K562 (cell line): ENCODE measurements around the gene RERG.

Experiments used
- BMI1 ChIP-seq: fragments of 150-350 bp; IDR thresholded peaks from 2 replicates; pipeline ENCODE4 v1.6.1; 2014; ENCODE audit warnings: low read length
- POLR2A ChIP-seq: fragments of 450-650 bp; conservative IDR thresholded peaks from 2 replicates; pipeline ENCODE4 v1.6.1; 2016
- ZNF23 ChIP-seq: fragments of 250-450 bp; sonication (Bioruptor Pico); IDR thresholded peaks from 2 replicates; pipeline ENCODE4 v1.4.0; 2020; ENCODE audit warnings: mild to moderate bottlenecking
- TF ChIP-seq, protein P1 (sequence below), 2 experiments: fragments of 450-650 bp; formaldehyde crosslinking in 1 of 2; IDR thresholded peaks; 2 replicates each; pipeline versions ENCODE4 v1.4.0 to v1.6.1; 2014 to 2020; ENCODE audit warnings: mild to moderate bottlenecking in 2 of 2, borderline replicate concordance in 1 of 2, low read depth in 1 of 2

DNA sequence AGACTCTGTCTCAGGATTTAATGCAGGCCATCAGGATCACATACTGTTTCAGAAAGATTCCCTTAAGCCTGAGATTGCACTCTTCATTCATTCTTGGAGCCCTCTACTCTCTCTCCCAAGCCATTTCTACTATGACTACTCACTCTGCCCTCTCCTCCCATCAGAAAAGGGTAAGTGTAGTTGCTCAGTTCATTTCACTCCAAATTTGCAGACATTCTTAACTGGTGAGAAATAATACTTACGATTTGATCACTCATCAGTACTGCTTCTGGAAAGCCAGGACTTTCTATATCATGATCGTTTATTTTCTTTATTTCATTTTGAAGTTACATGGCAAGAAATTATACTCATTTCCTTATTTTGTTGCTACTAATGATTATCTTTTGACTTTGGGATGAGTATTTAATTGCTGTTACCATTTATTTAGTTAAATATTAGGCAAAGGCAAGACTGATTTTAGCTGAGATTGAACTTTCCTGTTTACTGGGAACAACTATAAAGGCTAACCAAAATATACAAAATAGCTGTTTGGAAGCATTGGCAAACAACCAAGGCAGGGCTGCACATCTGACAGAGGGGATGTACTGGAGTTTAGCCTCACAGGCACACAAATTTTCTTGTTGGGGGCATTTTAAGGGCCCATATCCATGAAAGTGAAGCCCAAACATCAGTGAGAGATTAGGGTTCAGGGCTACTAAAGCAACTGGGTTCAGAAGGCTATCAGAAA is 4.1 kb upstream of the RERG start:
- TF ChIP-seq, protein P1, sequence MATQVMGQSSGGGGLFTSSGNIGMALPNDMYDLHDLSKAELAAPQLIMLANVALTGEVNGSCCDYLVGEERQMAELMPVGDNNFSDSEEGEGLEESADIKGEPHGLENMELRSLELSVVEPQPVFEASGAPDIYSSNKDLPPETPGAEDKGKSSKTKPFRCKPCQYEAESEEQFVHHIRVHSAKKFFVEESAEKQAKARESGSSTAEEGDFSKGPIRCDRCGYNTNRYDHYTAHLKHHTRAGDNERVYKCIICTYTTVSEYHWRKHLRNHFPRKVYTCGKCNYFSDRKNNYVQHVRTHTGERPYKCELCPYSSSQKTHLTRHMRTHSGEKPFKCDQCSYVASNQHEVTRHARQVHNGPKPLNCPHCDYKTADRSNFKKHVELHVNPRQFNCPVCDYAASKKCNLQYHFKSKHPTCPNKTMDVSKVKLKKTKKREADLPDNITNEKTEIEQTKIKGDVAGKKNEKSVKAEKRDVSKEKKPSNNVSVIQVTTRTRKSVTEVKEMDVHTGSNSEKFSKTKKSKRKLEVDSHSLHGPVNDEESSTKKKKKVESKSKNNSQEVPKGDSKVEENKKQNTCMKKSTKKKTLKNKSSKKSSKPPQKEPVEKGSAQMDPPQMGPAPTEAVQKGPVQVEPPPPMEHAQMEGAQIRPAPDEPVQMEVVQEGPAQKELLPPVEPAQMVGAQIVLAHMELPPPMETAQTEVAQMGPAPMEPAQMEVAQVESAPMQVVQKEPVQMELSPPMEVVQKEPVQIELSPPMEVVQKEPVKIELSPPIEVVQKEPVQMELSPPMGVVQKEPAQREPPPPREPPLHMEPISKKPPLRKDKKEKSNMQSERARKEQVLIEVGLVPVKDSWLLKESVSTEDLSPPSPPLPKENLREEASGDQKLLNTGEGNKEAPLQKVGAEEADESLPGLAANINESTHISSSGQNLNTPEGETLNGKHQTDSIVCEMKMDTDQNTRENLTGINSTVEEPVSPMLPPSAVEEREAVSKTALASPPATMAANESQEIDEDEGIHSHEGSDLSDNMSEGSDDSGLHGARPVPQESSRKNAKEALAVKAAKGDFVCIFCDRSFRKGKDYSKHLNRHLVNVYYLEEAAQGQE (IDR thresholded peaks at IDR 0.05; ENCODE audit: borderline replicate concordance), result no peak
- TF ChIP-seq, protein P1 (CRISPR knock-in tag; IDR thresholded peaks at IDR 0.05; ENCODE audit: low read depth), result no peak
- no peak for TF ChIP-seq ZNF23 (CRISPR knock-in tag)
- TF ChIP-seq POLR2A, result no peak
- TF ChIP-seq BMI1, result no peak
